Naive thymus-derived CD8-positive, alpha-beta T cell (primary cell): ENCODE data around the gene EFNA1. TPM values are rescaled to one million over a fixed set of nuclear protein-coding genes. Genes with fewer than 3 reads are reported as not detected.

Experiments
- ATAC-seq, 2 donors: fragments of 150-1000 bp; cut with Tn5 transposase in 1 of 2; sonication (Bioruptor Pico), chemical (Tn5 transposase) in 1 of 2; 1 replicate in 1 of 2; 2 replicates in 1 of 2; pipeline ENCODE4 v1.10.0; 2021; ENCODE audit warnings: mild to moderate bottlenecking in 2 of 2, moderate library complexity in 2 of 2
- POLR2A ChIA-PET: fragments of 350-600 bp; sonication (Branson Sonifier 250); formaldehyde crosslinking; loops from one replicate; lab custom pipeline; 2021; ENCODE audit warnings: antibody characterized with exemption; lab: Charles Lee
- DNase-seq, 10 donors: peaks; one replicate each; pipeline versions ENCODE4 v3.0.0 to v3.0.0-alpha.2; 2020 to 2022
- H3K27ac Mint-ChIP-seq, 10 donors: one replicate each; pipeline ENCODE4 v1.8.0; 2020 to 2022; ENCODE audit warnings: mild to moderate bottlenecking in 10 of 10, mixed read lengths in 10 of 10, moderate library complexity in 4 of 10, inconsistent platforms in 1 of 10
- H3K27me3 Mint-ChIP-seq, 5 donors: one replicate each; pipeline ENCODE4 v1.8.0; 2021 to 2022; ENCODE audit warnings: mixed read lengths in 5 of 5
- H3K36me3 Mint-ChIP-seq, 3 donors: one replicate each; pipeline ENCODE4 v1.8.0; 2020 to 2022; ENCODE audit warnings: mixed read lengths in 3 of 3, mild to moderate bottlenecking in 2 of 3, inconsistent platforms in 1 of 3
- H3K4me1 Mint-ChIP-seq, 4 donors: one replicate each; pipeline ENCODE4 v1.8.0; 2021 to 2022; ENCODE audit warnings: mixed read lengths in 4 of 4
- H3K4me3 Mint-ChIP-seq, 10 donors: one replicate each; pipeline ENCODE4 v1.8.0; 2020 to 2022; ENCODE audit warnings: mild to moderate bottlenecking in 10 of 10, mixed read lengths in 10 of 10, moderate library complexity in 6 of 10, inconsistent platforms in 1 of 10
- H3K9me3 Mint-ChIP-seq, 9 donors: one replicate each; pipeline ENCODE4 v1.8.0; 2020 to 2022; ENCODE audit warnings: mixed read lengths in 9 of 9, mild to moderate bottlenecking in 3 of 9, inconsistent platforms in 1 of 9, moderate library complexity in 1 of 9
- polyA plus RNA-seq, 3 donors: library from polyadenylated mRNA; unstranded; fragments of 300-500 nt; fragmentation: Illumina TruSeq; gene quantifications; one replicate each; pipeline ENCODE4 v1.2.3, GENCODE V29; 2021
- total RNA-seq, 8 experiments: library from RNA in 2 of 8; stranded (reverse) in 2 of 8; gene quantifications; one replicate each; pipeline ENCODE4 v1.2.3 and lab custom pipeline; 2021 to 2026

EFNA1 gene
- total and polyA plus RNA-seq, 5 experiments from 2014 or later: 2.9 to 12.0 (median 8.5) TPM

DNA sequence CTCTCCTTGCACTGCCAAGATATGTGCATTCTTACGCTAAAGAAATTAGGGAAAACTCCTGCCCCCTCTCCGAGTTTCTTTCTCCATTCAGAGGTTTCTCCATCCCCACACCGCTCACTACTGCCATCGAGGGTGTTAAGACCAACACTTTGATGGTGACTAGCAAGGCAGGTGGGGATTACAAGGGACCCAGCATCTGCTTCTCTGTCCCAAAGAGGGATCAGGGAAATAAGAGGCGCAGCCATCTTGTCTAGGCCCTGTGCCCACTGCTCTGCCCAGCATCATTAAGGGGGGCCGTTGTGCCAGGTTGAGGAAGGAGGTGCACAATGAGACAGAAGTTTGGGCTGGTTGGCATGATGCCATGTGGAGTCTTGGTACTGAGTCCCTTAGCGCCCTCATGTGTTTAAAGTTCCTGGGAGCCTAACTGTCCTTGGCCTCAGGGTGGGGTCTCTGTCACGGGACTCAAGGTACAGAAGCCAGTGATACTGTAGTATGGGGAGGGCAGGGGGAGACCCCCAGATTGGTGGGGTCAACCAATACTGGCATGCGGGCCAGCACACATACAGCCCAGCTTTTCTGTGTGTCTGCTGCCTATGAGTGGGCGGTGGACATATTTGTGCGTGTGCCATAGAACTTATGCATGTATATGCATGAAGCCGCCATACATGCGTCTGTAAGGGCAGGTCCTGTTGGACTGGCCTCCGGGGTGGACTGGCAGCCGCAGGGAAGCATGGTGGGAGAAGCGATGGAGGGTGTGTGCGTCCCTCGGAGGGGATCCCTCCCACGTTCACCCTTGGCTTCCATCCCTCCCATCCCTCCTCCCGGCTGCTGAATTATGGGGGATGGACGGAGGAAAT lies 43.6 kb upstream of the EFNA1 start:
- H3K27me3 Mint-ChIP-seq: peaks cover 22 to 51% (median 30%) of the 10 kb centered on the region in 5 donors
- peak overlapping the region; percentile 92 to 99 (median 96) for H3K4me3 Mint-ChIP-seq
- H3K9me3 Mint-ChIP-seq: no peaks in the 10 kb centered on the region
- H3K27ac Mint-ChIP-seq: peak overlapping the region in 6 of 10 donors; percentile 33 to 98 (median 94)
- ATAC-seq: no peak
- no peak for DNase-seq
- peaks cover 25 to 56% (median 50%) of the 10 kb centered on the region in 4 donors for H3K4me1 Mint-ChIP-seq
- POLR2A ChIA-PET: interaction anchor here (0.6 to 3.0 kb wide), 18 partner anchors 8 to 723 kb away, joined by 3 to 44 read pairs (median 7); partner anchors contain the start of genes ADAM15, EFNA4, FLAD1 and KRTCAP2
- H3K36me3 Mint-ChIP-seq: no peaks in the 10 kb centered on the region

DNA sequence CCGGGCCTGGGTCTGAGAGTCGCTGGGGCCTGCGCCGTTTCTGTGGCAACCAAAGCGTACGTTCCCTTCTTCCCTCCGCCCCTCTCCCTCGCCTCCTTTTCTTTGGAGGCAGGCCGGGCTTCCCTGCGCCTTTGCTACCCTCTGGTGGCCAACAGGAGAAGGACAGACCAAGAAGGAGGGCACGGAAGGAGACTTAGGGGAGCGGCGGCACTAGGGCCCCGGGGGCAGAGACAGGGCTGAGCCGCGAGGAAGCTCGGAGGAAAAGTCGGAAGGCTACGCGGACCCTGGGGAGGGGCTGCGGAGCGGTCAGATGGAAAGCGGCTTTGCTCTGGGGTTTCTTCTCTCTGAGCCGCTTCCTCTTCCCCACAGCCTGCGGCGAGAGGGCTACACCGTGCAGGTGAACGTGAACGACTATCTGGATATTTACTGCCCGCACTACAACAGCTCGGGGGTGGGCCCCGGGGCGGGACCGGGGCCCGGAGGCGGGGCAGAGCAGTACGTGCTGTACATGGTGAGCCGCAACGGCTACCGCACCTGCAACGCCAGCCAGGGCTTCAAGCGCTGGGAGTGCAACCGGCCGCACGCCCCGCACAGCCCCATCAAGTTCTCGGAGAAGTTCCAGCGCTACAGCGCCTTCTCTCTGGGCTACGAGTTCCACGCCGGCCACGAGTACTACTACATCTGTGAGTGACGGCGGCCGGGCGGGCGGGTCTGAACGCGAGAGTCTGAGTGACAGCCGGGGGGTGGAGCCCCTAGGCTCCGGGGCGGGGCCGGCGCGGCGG lies 42.8 kb upstream of the EFNA1 start:
- ATAC-seq: peak; percentile 79 to 82
- DNase-seq: peak; percentile 80 to 99 (median 90)
- no peaks in the 10 kb centered on the region for H3K36me3 Mint-ChIP-seq
- H3K27ac Mint-ChIP-seq: peak overlapping the region; percentile 85 to 98 (median 94)
- POLR2A ChIA-PET: interaction anchor here (0.6 to 3.0 kb wide), 22 partner anchors 9 to 724 kb away, joined by 3 to 44 read pairs (median 6); partner anchors contain the start of genes ADAM15, EFNA4, FLAD1 and KRTCAP2
- H3K27me3 Mint-ChIP-seq: peaks cover 18 to 43% (median 26%) of the 10 kb centered on the region in 5 donors
- peaks cover 20 to 48% (median 42%) of the 10 kb centered on the region in 4 donors for H3K4me1 Mint-ChIP-seq
- peak overlapping the region; percentile 92 to 99 (median 96) for H3K4me3 Mint-ChIP-seq
- no peaks in the 10 kb centered on the region for H3K9me3 Mint-ChIP-seq

DNA sequence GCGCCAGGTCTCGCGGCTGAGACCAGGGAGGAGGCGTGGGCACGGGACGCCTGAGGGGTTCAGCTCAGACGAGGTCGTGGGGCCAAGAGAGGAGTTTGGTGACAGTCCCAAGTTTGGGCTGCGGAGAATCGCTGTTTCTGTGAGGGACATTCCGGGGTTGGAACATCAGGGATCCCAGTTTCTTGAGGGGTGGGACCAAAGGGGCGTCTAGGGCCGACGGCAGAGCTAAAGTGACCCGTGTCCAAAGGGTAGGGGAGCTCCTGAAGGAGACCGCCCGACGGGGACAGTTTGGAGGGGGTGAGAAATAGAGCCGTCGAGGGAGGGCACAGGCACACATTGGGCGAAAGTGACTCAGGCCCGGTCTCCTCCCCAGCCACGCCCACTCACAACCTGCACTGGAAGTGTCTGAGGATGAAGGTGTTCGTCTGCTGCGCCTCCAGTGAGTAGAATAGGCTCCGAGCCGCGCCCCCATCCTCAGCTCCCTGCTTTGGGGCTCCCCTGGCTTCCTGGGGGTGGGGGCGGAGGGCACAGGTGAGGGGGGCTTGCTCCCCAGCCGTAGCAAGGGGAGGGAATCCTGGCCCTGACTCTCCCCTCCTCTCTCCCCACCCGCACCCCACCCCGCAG lies 42.1 kb upstream of the EFNA1 start:
- Mint-ChIP-seq H3K9me3 (no peaks in the 10 kb centered on the region), H3K36me3 (no peaks in the 10 kb centered on the region), H3K4me1 (peaks cover 20 to 45% (median 39%) of the 10 kb centered on the region in 4 donors), H3K27me3 (peaks cover 18 to 42% (median 26%) of the 10 kb centered on the region in 5 donors), H3K4me3 (peak overlapping the region; percentile 92 to 99 (median 96)), H3K27ac (peak overlapping the region; percentile 85 to 98 (median 94))
- POLR2A ChIA-PET: interaction anchor here (0.6 to 3.0 kb wide), 13 partner anchors 20 to 148 kb away, joined by 3 to 44 read pairs (median 8); partner anchors contain the start of genes ADAM15, EFNA4, FLAD1 and KRTCAP2
- ATAC-seq: peak; percentile 13 to 30
- DNase-seq: peak in 9 of 10 donors; percentile 48 to 83 (median 53)

DNA sequence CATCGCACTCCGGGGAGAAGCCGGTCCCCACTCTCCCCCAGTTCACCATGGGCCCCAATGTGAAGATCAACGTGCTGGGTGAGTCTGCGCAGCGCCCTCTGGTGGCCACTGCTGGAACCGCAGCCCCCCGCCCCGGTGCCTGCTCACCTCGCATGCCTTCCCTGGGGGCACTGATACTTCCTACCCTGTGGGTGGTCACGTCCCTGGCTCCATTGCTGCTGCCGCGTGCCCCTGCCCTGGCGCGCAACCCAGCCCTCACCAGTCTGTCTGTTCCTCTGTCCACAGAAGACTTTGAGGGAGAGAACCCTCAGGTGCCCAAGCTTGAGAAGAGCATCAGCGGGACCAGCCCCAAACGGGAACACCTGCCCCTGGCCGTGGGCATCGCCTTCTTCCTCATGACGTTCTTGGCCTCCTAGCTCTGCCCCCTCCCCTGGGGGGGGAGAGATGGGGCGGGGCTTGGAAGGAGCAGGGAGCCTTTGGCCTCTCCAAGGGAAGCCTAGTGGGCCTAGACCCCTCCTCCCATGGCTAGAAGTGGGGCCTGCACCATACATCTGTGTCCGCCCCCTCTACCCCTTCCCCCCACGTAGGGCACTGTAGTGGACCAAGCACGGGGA lies 41.4 kb upstream of the EFNA1 start:
- Mint-ChIP-seq H3K36me3 (no peaks in the 10 kb centered on the region), H3K4me3 (peak overlapping the region; percentile 18 to 97 (median 66)), H3K4me1 (peaks cover 21 to 43% (median 38%) of the 10 kb centered on the region in 4 donors), H3K27ac (peak overlapping the region in 6 of 10 donors; percentile 15 to 95 (median 50)), H3K27me3 (peaks cover 16 to 39% (median 24%) of the 10 kb centered on the region in 5 donors), H3K9me3 (no peaks in the 10 kb centered on the region)
- POLR2A ChIA-PET: interaction anchor here (1.8 to 3.0 kb wide), 6 partner anchors 20 to 131 kb away, joined by 8 to 44 read pairs (median 14); partner anchors contain the start of genes ADAM15, EFNA4, KRTCAP2 and PBXIP1
- peak; percentile 16 to 17 for ATAC-seq
- peak; percentile 67 to 89 (median 82) for DNase-seq

DNA sequence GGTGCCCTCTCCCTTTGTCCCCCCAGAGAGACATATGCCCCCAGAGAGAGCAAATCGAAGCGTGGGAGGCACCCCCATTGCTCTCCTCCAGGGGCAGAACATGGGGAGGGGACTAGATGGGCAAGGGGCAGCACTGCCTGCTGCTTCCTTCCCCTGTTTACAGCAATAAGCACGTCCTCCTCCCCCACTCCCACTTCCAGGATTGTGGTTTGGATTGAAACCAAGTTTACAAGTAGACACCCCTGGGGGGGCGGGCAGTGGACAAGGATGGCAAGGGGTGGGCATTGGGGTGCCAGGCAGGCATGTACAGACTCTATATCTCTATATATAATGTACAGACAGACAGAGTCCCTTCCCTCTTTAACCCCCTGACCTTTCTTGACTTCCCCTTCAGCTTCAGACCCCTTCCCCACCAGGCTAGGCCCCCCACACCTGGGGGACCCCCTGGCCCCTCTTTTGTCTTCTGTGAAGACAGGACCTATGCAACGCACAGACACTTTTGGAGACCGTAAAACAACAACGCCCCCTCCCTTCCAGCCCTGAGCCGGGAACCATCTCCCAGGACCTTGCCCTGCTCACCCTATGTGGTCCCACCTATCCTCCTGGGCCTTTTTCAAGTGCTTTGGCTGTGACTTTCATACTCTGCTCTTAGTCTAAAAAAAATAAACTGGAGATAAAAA lies 40.7 kb upstream of the EFNA1 start:
- H3K4me1 Mint-ChIP-seq: peaks cover 18 to 39% (median 36%) of the 10 kb centered on the region in 4 donors
- POLR2A ChIA-PET: interaction anchor here (3.0 kb wide), 1 partner anchor 85 kb away, joined by 16 read pairs; the partner anchor contains the start of gene KRTCAP2
- peak overlapping the region in 3 of 10 donors; percentile 7 to 53 (median 22) for H3K27ac Mint-ChIP-seq
- H3K36me3 Mint-ChIP-seq: no peaks in the 10 kb centered on the region
- DNase-seq: no peak
- H3K27me3 Mint-ChIP-seq: peaks cover 11 to 32% (median 18%) of the 10 kb centered on the region in 5 donors
- no peak for ATAC-seq
- H3K4me3 Mint-ChIP-seq: peak overlapping the region in 5 of 10 donors; percentile 10 to 56 (median 15)
- H3K9me3 Mint-ChIP-seq: no peaks in the 10 kb centered on the region

DNA sequence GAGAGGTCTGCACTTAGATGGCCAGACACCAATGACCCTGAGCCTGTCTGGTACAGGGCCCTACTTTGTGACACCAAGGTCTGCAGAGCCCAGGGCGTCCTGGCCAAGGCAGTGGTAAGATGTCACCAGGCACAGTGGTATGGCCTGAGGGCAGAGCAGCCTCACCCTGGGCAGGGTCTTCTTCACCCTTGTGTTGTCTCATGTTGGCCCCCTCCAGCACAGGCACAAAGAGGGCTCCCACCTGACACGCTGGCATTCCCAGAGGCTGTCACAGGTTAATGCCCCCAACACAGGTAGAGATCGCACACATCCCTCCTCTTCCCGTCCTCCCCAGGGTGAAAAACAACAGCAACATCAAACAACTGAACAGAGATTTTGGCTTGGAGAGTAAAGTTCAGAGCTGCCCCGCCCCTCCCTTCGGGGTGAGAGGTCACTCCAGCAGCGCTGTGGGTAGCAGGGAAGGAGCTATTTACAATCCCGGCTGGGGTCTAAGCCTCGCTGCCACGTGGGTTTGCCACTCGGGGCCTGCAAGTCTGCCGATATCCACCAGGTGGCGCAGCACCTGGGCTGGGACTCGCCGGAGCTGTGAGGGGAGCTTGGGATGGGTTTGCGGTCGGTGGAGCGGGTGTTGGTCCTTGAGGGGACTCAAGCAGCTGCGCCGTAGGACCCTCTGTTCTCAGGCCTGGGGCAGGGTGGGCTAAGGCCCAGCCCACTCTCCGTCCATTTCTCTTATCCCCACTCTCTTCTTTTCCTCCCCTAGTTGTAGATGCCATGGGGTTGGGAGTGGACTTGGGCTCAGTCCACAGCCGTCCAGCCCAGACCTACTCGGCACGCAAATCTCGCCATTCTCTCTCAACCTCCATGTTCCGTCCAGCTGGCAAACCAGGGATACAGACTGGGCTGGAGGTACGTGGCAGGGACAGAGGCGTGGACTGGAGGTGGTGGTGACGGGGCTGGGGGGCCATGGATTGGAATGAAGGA lies 36.3 kb upstream of the EFNA1 start:
- Mint-ChIP-seq H3K4me3 (peak overlapping the region in 1 of 10 donors; percentile 22), H3K27me3 (peaks cover 0 to 6% (median 0%) of the 10 kb centered on the region in 5 donors), H3K4me1 (peaks cover 4 to 8% (median 5%) of the 10 kb centered on the region in 4 donors), H3K27ac (peak overlapping the region in 3 of 10 donors; percentile 29 to 57 (median 43)), H3K36me3 (no peaks in the 10 kb centered on the region), H3K9me3 (no peaks in the 10 kb centered on the region)
- peak; percentile 61 to 87 (median 79) for DNase-seq
- POLR2A ChIA-PET: interaction anchor here (1.0 to 1.8 kb wide), 4 partner anchors 76 to 118 kb away, joined by 3 to 10 read pairs (median 4); partner anchors contain the start of gene KRTCAP2
- peak; percentile 84 to 89 for ATAC-seq

DNA sequence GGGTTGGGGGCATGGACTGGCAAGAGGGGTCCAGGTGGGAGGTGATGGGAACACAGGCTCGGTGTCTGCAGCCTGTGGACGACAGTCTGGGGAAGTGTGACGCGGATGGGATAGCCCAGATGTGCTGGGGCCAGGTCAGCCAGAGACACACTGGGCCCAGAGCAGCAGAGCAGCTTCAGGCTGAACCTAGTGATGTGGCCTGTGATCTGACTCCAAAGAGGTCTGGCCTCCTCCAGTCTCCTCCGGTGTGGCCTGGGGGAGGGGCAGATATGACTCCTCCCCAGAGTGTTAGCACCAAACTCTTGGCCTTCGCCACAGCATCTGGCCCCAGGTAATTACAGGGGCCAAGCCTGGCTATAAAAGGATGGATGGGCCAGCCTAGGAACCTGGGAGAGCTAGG lies 35.5 kb upstream of the EFNA1 start:
- H3K9me3 Mint-ChIP-seq: no peaks in the 10 kb centered on the region
- peaks cover 3 to 8% (median 5%) of the 10 kb centered on the region in 4 donors for H3K4me1 Mint-ChIP-seq
- ATAC-seq (no peak), DNase-seq (no peak)
- H3K27me3 Mint-ChIP-seq: peaks cover 0 to 6% (median 0%) of the 10 kb centered on the region in 5 donors
- POLR2A ChIA-PET: interaction anchor here (1.0 to 1.8 kb wide), 3 partner anchors 76 to 117 kb away, joined by 3 to 10 read pairs (median 6); partner anchors contain the start of gene KRTCAP2
- H3K27ac Mint-ChIP-seq: no peak overlapping the region
- H3K4me3 Mint-ChIP-seq: no peak overlapping the region
- no peaks in the 10 kb centered on the region for H3K36me3 Mint-ChIP-seq

DNA sequence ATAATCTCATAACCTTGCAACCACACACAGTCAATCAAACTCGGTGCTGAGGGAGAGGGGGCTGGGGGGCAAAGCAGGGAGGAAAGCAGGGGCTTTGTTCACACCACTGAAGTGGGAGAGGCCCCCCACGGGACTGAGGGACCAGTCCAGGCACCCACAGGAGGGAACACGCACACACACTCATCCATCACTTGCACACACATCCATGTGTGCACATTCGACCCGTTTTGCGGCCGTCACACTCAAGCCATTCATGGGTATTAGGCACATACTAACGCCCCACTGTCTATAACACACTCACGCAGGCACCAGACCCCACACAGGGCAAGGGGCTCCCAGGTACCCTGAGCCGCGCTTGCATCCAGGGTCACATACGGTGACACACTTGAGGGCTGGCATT lies 35.0 kb upstream of the EFNA1 start:
- ATAC-seq (no peak), DNase-seq (no peak)
- Mint-ChIP-seq H3K4me3 (peak overlapping the region in 1 of 10 donors; percentile 58), H3K27me3 (peaks cover 0 to 6% (median 0%) of the 10 kb centered on the region in 5 donors), H3K9me3 (no peaks in the 10 kb centered on the region), H3K4me1 (peaks cover 3 to 8% (median 5%) of the 10 kb centered on the region in 4 donors), H3K27ac (no peak overlapping the region), H3K36me3 (no peaks in the 10 kb centered on the region)
- POLR2A ChIA-PET: interaction anchor here (0.6 to 1.8 kb wide), 2 partner anchors 75 to 99 kb away, joined by 3 to 10 read pairs; no protein-coding TSS in a partner anchor

DNA sequence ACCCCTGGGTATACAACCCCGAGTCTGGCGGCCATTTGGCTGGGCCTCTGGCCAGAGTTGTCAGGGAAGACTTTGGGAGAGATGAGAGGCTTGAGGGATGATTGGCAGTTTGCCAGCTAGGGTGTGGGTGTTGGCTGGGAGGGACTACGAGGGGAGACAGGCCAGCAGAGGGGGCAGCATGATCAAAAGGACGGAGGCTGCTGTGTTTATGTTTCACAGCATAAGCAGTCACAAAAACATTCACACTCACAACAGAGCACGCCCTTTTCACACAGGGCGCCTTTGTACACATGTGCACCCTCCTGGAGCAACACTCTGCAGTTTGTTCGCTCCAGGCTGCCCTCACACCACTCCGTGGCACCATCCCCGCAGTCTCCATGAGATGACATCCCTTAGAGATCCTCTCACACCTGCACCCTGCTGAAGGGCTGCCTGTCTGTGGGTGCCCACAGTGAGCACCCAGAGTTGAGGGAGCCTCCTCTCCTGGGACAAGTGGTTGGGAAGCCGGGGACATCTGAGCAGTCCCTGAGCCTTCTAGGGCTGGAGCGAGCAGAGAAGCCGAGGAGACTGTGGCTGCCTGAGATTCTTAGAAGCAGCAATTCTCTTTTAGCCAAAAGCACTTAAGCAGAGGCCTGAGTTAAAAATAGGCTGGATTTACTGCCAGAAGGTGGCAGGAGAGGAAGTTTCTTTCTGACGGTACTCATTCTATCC lies 33.6 kb upstream of the EFNA1 start:
- peak overlapping the region in 1 of 10 donors; percentile 25 for H3K27ac Mint-ChIP-seq
- no peak overlapping the region for H3K4me3 Mint-ChIP-seq
- POLR2A ChIA-PET: no interaction called here
- peaks cover 3 to 8% (median 5%) of the 10 kb centered on the region in 4 donors for H3K4me1 Mint-ChIP-seq
- H3K27me3 Mint-ChIP-seq: peaks cover 0 to 6% (median 2%) of the 10 kb centered on the region in 5 donors
- DNase-seq (peak in 1 of 10 donors; percentile 35), ATAC-seq (peak; percentile 66 to 71)
- H3K36me3 Mint-ChIP-seq: no peaks in the 10 kb centered on the region
- H3K9me3 Mint-ChIP-seq: no peaks in the 10 kb centered on the region
